Erythroblast (primary cell): Measurements from ENCODE around the gene ALG14.

Experiments
- GATA1 ChIP-seq: IDR thresholded peaks from 2 replicates; pipeline ENCODE4 v1.6.1; 2011; ENCODE audit warnings: low read depth, mild to moderate bottlenecking, control low read depth, low read length, moderate library complexity
- POLR2A ChIP-seq: IDR thresholded peaks from 2 replicates; pipeline ENCODE4 v1.6.1; 2011; ENCODE audit warnings: mild to moderate bottlenecking, low read length

- TF ChIP-seq POLR2A (no peak), GATA1 (no peak)
Observed at GRCh38 chr1:94953107-94953506, 119.6 kb downstream of the ALG14 start.
